Choroid plexus epithelial cell (primary cell): ENCODE data around the gene MOB3B.
A peak's percentile ranks its signal among the peaks of the same experiment; 100 is the strongest.

Experiments used
- DNase-seq: peaks from one replicate; pipeline ENCODE4 v3.0.0-alpha.2; 2010; ENCODE audit warnings: low read depth
- H3K4me3 ChIP-seq: 2 replicates; pipeline ENCODE4 v1.5.1; 2011; ENCODE audit warnings: low read depth, mild to moderate bottlenecking, control low read depth, low read length, moderate library complexity
- CTCF ChIP-seq: conservative IDR thresholded peaks from 2 replicates; pipeline ENCODE4 v1.5.1; 2011; ENCODE audit warnings: low read depth, mild to moderate bottlenecking, control low read depth, inconsistent platforms, low read length, moderate library complexity

The MOB3B gene

GRCh38 chr9:27393054-27393846 is 136.4 kb downstream of the MOB3B start:
- no peak for TF ChIP-seq CTCF
- peak; percentile 30 for DNase-seq
- H3K4me3 ChIP-seq, result no peak overlapping the region

- no peak for DNase-seq
- TF ChIP-seq CTCF, result no peak
- H3K4me3 ChIP-seq, result no peak overlapping the region
Observed at GRCh38 chr9:27392451-27392850, 137.2 kb downstream of the MOB3B start.

GRCh38 chr9:27391040-27391895 is 138.3 kb downstream of the MOB3B start:
- TF ChIP-seq CTCF, result no peak
- no peak for DNase-seq
- no peak overlapping the region for H3K4me3 ChIP-seq

- H3K4me3 ChIP-seq, result no peak overlapping the region
- TF ChIP-seq CTCF, result no peak
- DNase-seq, result no peak
Observed at GRCh38 chr9:27388150-27388549, 141.5 kb downstream of the MOB3B start.

GRCh38 chr9:27387722-27388121 is 141.9 kb downstream of the MOB3B start:
- TF ChIP-seq CTCF, result no peak
- H3K4me3 ChIP-seq, result no peak overlapping the region
- no peak for DNase-seq

- DNase-seq, result no peak
- H3K4me3 ChIP-seq, result no peak overlapping the region
- no peak for TF ChIP-seq CTCF
Observed at GRCh38 chr9:27386571-27387091, 143.0 kb downstream of the MOB3B start.
